ENCODE measurements around the gene GTPBP2.

DNA sequence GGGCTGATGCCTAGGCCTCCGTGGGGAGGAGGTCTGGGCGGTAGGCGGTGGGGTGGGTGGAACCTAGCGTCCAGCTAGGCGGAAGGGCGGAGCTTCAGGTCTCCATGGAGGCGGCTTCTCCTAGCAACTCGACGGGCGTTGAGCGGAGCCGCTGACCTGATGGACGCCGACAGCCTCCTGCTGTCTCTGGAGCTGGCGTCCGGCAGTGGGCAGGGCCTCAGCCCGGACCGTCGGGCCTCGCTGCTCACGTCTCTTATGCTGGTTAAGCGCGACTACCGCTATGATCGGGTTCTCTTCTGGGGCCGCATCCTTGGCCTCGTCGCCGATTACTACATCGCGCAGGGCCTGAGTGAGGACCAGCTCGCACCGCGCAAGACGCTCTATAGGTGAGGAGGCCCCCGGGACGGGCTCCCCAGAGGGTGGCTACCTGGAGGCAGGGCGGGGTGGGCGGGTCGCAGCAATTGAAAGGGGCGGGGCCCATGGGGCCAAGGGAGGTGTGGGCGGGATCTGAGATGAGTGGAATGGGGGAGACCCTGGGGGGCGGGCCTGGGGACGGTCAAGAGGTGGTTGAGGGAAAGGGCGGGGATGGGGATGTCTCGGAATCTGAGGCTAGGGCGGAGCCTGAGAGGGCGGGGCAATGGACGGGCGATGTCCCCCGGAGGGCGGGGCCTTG, 16.0 kb upstream of the GTPBP2 start, which contains the start of gene RSPH9:
- no peak for TF ChIP-seq CTCF (IDR thresholded peaks at IDR 0.05; ENCODE audit: low read length)
- no peak for TF ChIP-seq EZH2 (IDR thresholded peaks at IDR 0.05; ENCODE audit: borderline replicate concordance, low read length)

Data from OCI-LY1 (cell line).